ENCODE data around the gene ZFYVE21.

DNA sequence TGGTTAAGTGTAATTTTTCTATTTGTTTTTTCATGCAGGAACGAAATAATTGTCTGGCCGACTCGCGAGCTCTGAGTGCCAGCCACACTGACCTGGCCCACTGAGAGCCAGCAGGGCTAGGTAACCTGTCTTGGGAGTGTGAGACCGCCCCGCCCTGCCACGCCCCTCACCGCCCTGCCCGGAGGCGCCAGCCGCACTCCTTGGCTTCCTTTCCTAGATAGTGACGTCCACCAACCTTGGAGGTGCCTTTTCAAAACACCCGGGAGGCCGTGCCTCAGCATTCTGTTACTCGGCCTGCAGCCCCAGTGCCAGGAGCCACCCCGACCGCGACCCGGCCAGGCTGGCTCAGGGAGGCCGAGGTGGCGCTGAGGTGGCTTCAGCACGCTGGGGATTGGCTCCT lies 22.1 kb upstream of the ZFYVE21 start:
- TF ChIP-seq, protein P1, sequence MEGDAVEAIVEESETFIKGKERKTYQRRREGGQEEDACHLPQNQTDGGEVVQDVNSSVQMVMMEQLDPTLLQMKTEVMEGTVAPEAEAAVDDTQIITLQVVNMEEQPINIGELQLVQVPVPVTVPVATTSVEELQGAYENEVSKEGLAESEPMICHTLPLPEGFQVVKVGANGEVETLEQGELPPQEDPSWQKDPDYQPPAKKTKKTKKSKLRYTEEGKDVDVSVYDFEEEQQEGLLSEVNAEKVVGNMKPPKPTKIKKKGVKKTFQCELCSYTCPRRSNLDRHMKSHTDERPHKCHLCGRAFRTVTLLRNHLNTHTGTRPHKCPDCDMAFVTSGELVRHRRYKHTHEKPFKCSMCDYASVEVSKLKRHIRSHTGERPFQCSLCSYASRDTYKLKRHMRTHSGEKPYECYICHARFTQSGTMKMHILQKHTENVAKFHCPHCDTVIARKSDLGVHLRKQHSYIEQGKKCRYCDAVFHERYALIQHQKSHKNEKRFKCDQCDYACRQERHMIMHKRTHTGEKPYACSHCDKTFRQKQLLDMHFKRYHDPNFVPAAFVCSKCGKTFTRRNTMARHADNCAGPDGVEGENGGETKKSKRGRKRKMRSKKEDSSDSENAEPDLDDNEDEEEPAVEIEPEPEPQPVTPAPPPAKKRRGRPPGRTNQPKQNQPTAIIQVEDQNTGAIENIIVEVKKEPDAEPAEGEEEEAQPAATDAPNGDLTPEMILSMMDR (IDR thresholded peaks at IDR 0.05) = no peak
- TF ChIP-seq POLR2A (IDR thresholded peaks at IDR 0.05) = no peak

All from gastroesophageal sphincter (tissue), 3 donors.